Astrocyte of the cerebellum (primary cell): Measurements from ENCODE around the gene STRBP.

ENCODE experiments used
- DNase-seq: peaks from one replicate; pipeline ENCODE4 v3.0.0-alpha.2; 2011; ENCODE audit warnings: low read depth
- H3K4me3 ChIP-seq: 2 replicates; pipeline ENCODE4 v1.5.1; 2011; ENCODE audit warnings: mild to moderate bottlenecking, low read depth, low read length, moderate library complexity
- CTCF ChIP-seq: IDR thresholded peaks from 2 replicates; pipeline ENCODE4 v1.5.1; 2012; ENCODE audit warnings: low read length, low read depth, moderate library complexity, mild to moderate bottlenecking; ENCODE audit errors: missing control alignments
- in situ Hi-C: cut with HindIII; loops from 2 replicates; pipeline ENCODE4 v1.10.0; 2017; ENCODE audit warnings: low sequenced_read_pairs

The STRBP gene

GRCh38 chr9:123239726-123240125, 28.7 kb downstream of the STRBP start:
- in situ Hi-C loops: no loop called here
- TF ChIP-seq CTCF: no peak
- H3K4me3 ChIP-seq: no peak overlapping the region
- no peak for DNase-seq

- TF ChIP-seq CTCF: no peak
- no peak overlapping the region for H3K4me3 ChIP-seq
- in situ Hi-C loops: no loop called here
- no peak for DNase-seq
Observed at GRCh38 chr9:123238365-123238764, 30.0 kb downstream of the STRBP start.

GRCh38 chr9:123237220-123237619, 31.2 kb downstream of the STRBP start:
- no peak overlapping the region for H3K4me3 ChIP-seq
- TF ChIP-seq CTCF: no peak
- DNase-seq: no peak
- in situ Hi-C loops: no loop called here

- in situ Hi-C loops: no loop called here
- DNase-seq: no peak
- H3K4me3 ChIP-seq: no peak overlapping the region
- no peak for TF ChIP-seq CTCF
Observed at GRCh38 chr9:123235448-123235847, 32.9 kb downstream of the STRBP start.

- in situ Hi-C loops: no loop called here
- DNase-seq: no peak
- TF ChIP-seq CTCF: no peak
- no peak overlapping the region for H3K4me3 ChIP-seq
Observed at GRCh38 chr9:123234853-123235252, 33.5 kb downstream of the STRBP start.

- no peak for TF ChIP-seq CTCF
Observed at GRCh38 chr9:123232332-123232731, 36.1 kb downstream of the STRBP start.

GRCh38 chr9:123231421-123231820, 37.0 kb downstream of the STRBP start:
- TF ChIP-seq CTCF: no peak
- in situ Hi-C loops: no loop called here
- H3K4me3 ChIP-seq: no peak overlapping the region
- no peak for DNase-seq

More at GRCh38 chr9:123232332-123232731, 36.1 kb downstream of the STRBP start:
- H3K4me3 ChIP-seq: no peak overlapping the region
- in situ Hi-C loops: no loop called here
- no peak for DNase-seq
